ENCODE data around the gene ZNF513.
A peak's percentile ranks its signal among the peaks of the same experiment; 100 is the strongest.

ZNF513 gene

GRCh38 chr2:27375513-27376099, 4.9 kb downstream of the ZNF513 start:
- H3K4me1 ChIP-seq (ENCODE audit: control insufficient read depth in 1 of 2, insufficient read depth in 2 of 2, low read length in 2 of 2) = peaks cover 35% of the 10 kb centered on the region in 2 donors
- no peaks in the 10 kb centered on the region for H3K9me3 ChIP-seq (ENCODE audit: control insufficient read depth in 1 of 2, low read length in 2 of 2)
- peaks cover 47 to 61% of the 10 kb centered on the region in 2 donors for H3K36me3 ChIP-seq (ENCODE audit: control insufficient read depth in 1 of 2, insufficient read depth in 2 of 2, low read length in 2 of 2)
- no peaks in the 10 kb centered on the region for H3K27me3 ChIP-seq (ENCODE audit: control insufficient read depth in 1 of 2, insufficient read depth in 2 of 2, low read length in 2 of 2)
- no peak overlapping the region for H3K4me3 ChIP-seq (ENCODE audit: low read depth in 1 of 2, low read length in 2 of 2)
- no peak overlapping the region for H3K9ac ChIP-seq (ENCODE audit: low read depth in 1 of 2, low read length in 2 of 2)
- no peak overlapping the region for H3K27ac ChIP-seq (ENCODE audit: low read depth, low read length)

- peaks cover 49 to 62% of the 10 kb centered on the region in 2 donors for H3K36me3 ChIP-seq (ENCODE audit: control insufficient read depth in 1 of 2, insufficient read depth in 2 of 2, low read length in 2 of 2)
- no peak overlapping the region for H3K4me3 ChIP-seq (ENCODE audit: low read depth in 1 of 2, low read length in 2 of 2)
- H3K9ac ChIP-seq (ENCODE audit: low read depth in 1 of 2, low read length in 2 of 2) = no peak overlapping the region
- H3K4me1 ChIP-seq (ENCODE audit: control insufficient read depth in 1 of 2, insufficient read depth in 2 of 2, low read length in 2 of 2) = peaks cover 30 to 31% of the 10 kb centered on the region in 2 donors
- H3K27ac ChIP-seq (ENCODE audit: low read depth, low read length) = no peak overlapping the region
- H3K27me3 ChIP-seq (ENCODE audit: control insufficient read depth in 1 of 2, insufficient read depth in 2 of 2, low read length in 2 of 2) = no peaks in the 10 kb centered on the region
- H3K9me3 ChIP-seq (ENCODE audit: control insufficient read depth in 1 of 2, low read length in 2 of 2) = no peaks in the 10 kb centered on the region
Measured at GRCh38 chr2:27373567-27373966, 7.0 kb downstream of the ZNF513 start.

- H3K36me3 ChIP-seq (ENCODE audit: control insufficient read depth in 1 of 2, insufficient read depth in 2 of 2, low read length in 2 of 2) = peaks cover 51 to 62% of the 10 kb centered on the region in 2 donors
- no peaks in the 10 kb centered on the region for H3K27me3 ChIP-seq (ENCODE audit: control insufficient read depth in 1 of 2, insufficient read depth in 2 of 2, low read length in 2 of 2)
- H3K27ac ChIP-seq (ENCODE audit: low read depth, low read length) = no peak overlapping the region
- H3K4me1 ChIP-seq (ENCODE audit: control insufficient read depth in 1 of 2, insufficient read depth in 2 of 2, low read length in 2 of 2) = peaks cover 28 to 33% of the 10 kb centered on the region in 2 donors
- no peaks in the 10 kb centered on the region for H3K9me3 ChIP-seq (ENCODE audit: control insufficient read depth in 1 of 2, low read length in 2 of 2)
- no peak overlapping the region for H3K9ac ChIP-seq (ENCODE audit: low read depth in 1 of 2, low read length in 2 of 2)
- H3K4me3 ChIP-seq (ENCODE audit: low read depth in 1 of 2, low read length in 2 of 2) = no peak overlapping the region
Measured at GRCh38 chr2:27372937-27373336, 7.6 kb downstream of the ZNF513 start.

GRCh38 chr2:27370816-27371620, 9.5 kb downstream of the ZNF513 start:
- H3K4me1 ChIP-seq (ENCODE audit: control insufficient read depth in 1 of 2, insufficient read depth in 2 of 2, low read length in 2 of 2) = peaks cover 28 to 29% of the 10 kb centered on the region in 2 donors
- peak overlapping the region; percentile 94 to 98 for H3K4me3 ChIP-seq (ENCODE audit: low read depth in 1 of 2, low read length in 2 of 2)
- no peaks in the 10 kb centered on the region for H3K9me3 ChIP-seq (ENCODE audit: control insufficient read depth in 1 of 2, low read length in 2 of 2)
- H3K36me3 ChIP-seq (ENCODE audit: control insufficient read depth in 1 of 2, insufficient read depth in 2 of 2, low read length in 2 of 2) = peaks cover 50 to 62% of the 10 kb centered on the region in 2 donors
- peak overlapping the region; percentile 77 for H3K27ac ChIP-seq (ENCODE audit: low read depth, low read length)
- peak overlapping the region; percentile 89 to 96 for H3K9ac ChIP-seq (ENCODE audit: low read depth in 1 of 2, low read length in 2 of 2)
- H3K27me3 ChIP-seq (ENCODE audit: control insufficient read depth in 1 of 2, insufficient read depth in 2 of 2, low read length in 2 of 2) = no peaks in the 10 kb centered on the region

- peak within 1 kb of the TSS; percentile 89 to 97 for H3K9ac ChIP-seq (ENCODE audit: low read depth in 1 of 2, low read length in 2 of 2)
- peaks cover 28 to 29% of the 10 kb centered on the region in 2 donors for H3K4me1 ChIP-seq (ENCODE audit: control insufficient read depth in 1 of 2, insufficient read depth in 2 of 2, low read length in 2 of 2)
- H3K36me3 ChIP-seq (ENCODE audit: control insufficient read depth in 1 of 2, insufficient read depth in 2 of 2, low read length in 2 of 2) = peaks cover 45 to 61% of the 10 kb centered on the region in 2 donors
- H3K9me3 ChIP-seq (ENCODE audit: control insufficient read depth in 1 of 2, low read length in 2 of 2) = no peaks in the 10 kb centered on the region
- H3K27me3 ChIP-seq (ENCODE audit: control insufficient read depth in 1 of 2, insufficient read depth in 2 of 2, low read length in 2 of 2) = no peaks in the 10 kb centered on the region
- H3K4me3 ChIP-seq (ENCODE audit: low read depth in 1 of 2, low read length in 2 of 2) = peak within 1 kb of the TSS; percentile 94 to 98
- H3K27ac ChIP-seq (ENCODE audit: low read depth, low read length) = peak within 1 kb of the TSS; percentile 88
Measured at GRCh38 chr2:27370026-27370815, 10.3 kb downstream of the ZNF513 start, which contains the start of the genes EIF2B4 and SNX17. EIF2B4 (minus strand) TSS chr2:27370338; CDS start chr2:27370314, 24 bp downstream. SNX17 (plus strand) TSS chr2:27370616; CDS start chr2:27370744, 128 bp downstream.

GRCh38 chr2:27369471-27370025, 11.0 kb downstream of the ZNF513 start:
- Histone ChIP-seq H3K4me3 (ENCODE audit: low read depth in 1 of 2, low read length in 2 of 2) (peak overlapping the region; percentile 90 to 94), H3K27ac (ENCODE audit: low read depth, low read length) (peak overlapping the region; percentile 88), H3K36me3 (ENCODE audit: control insufficient read depth in 1 of 2, insufficient read depth in 2 of 2, low read length in 2 of 2) (peaks cover 42 to 59% of the 10 kb centered on the region in 2 donors), H3K4me1 (ENCODE audit: control insufficient read depth in 1 of 2, insufficient read depth in 2 of 2, low read length in 2 of 2) (peaks cover 28 to 29% of the 10 kb centered on the region in 2 donors), H3K9me3 (ENCODE audit: control insufficient read depth in 1 of 2, low read length in 2 of 2) (no peaks in the 10 kb centered on the region), H3K9ac (ENCODE audit: low read depth in 1 of 2, low read length in 2 of 2) (peak overlapping the region; percentile 89 to 97), H3K27me3 (ENCODE audit: control insufficient read depth in 1 of 2, insufficient read depth in 2 of 2, low read length in 2 of 2) (no peaks in the 10 kb centered on the region)

GRCh38 chr2:27363933-27364332, 16.6 kb downstream of the ZNF513 start:
- Histone ChIP-seq H3K36me3 (ENCODE audit: control insufficient read depth in 1 of 2, insufficient read depth in 2 of 2, low read length in 2 of 2) (peaks cover 28 to 50% of the 10 kb centered on the region in 2 donors), H3K9me3 (ENCODE audit: control insufficient read depth in 1 of 2, low read length in 2 of 2) (no peaks in the 10 kb centered on the region), H3K4me1 (ENCODE audit: control insufficient read depth in 1 of 2, insufficient read depth in 2 of 2, low read length in 2 of 2) (peaks cover 4 to 5% of the 10 kb centered on the region in 2 donors), H3K27me3 (ENCODE audit: control insufficient read depth in 1 of 2, insufficient read depth in 2 of 2, low read length in 2 of 2) (no peaks in the 10 kb centered on the region), H3K4me3 (ENCODE audit: low read depth in 1 of 2, low read length in 2 of 2) (no peak overlapping the region), H3K9ac (ENCODE audit: low read depth in 1 of 2, low read length in 2 of 2) (no peak overlapping the region), H3K27ac (ENCODE audit: low read depth, low read length) (no peak overlapping the region)

- Histone ChIP-seq H3K27ac (ENCODE audit: low read depth, low read length) (no peak overlapping the region), H3K4me3 (ENCODE audit: low read depth in 1 of 2, low read length in 2 of 2) (no peak overlapping the region), H3K9ac (ENCODE audit: low read depth in 1 of 2, low read length in 2 of 2) (no peak overlapping the region), H3K36me3 (ENCODE audit: control insufficient read depth in 1 of 2, insufficient read depth in 2 of 2, low read length in 2 of 2) (peaks cover 20 to 40% of the 10 kb centered on the region in 2 donors), H3K4me1 (ENCODE audit: control insufficient read depth in 1 of 2, insufficient read depth in 2 of 2, low read length in 2 of 2) (peaks cover 3 to 4% of the 10 kb centered on the region in 2 donors), H3K27me3 (ENCODE audit: control insufficient read depth in 1 of 2, insufficient read depth in 2 of 2, low read length in 2 of 2) (no peaks in the 10 kb centered on the region), H3K9me3 (ENCODE audit: control insufficient read depth in 1 of 2, low read length in 2 of 2) (no peaks in the 10 kb centered on the region)
Measured at GRCh38 chr2:27362678-27363420, 17.7 kb downstream of the ZNF513 start.

Data from duodenal mucosa (tissue), 2 donors.